ENCODE data around the gene PSMD13.

Gene PSMD13

DNA sequence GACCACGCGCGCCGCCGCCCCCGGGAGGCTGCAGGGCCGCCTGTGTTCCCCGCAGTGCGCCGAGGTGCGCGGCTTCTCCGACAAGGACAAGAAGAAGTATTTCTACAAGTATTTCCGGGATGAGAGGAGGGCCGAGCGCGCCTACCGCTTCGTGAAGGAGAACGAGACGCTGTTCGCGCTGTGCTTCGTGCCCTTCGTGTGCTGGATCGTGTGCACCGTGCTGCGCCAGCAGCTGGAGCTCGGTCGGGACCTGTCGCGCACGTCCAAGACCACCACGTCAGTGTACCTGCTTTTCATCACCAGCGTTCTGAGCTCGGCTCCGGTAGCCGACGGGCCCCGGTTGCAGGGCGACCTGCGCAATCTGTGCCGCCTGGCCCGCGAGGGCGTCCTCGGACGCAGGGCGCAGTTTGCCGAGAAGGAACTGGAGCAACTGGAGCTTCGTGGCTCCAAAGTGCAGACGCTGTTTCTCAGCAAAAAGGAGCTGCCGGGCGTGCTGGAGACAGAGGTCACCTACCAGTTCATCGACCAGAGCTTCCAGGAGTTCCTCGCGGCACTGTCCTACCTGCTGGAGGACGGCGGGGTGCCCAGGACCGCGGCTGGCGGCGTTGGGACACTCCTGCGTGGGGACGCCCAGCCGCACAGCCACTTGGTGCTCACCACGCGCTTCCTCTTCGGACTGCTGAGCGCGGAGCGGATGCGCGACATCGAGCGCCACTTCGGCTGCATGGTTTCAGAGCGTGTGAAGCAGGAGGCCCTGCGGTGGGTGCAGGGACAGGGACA, 44.1 kb downstream of the PSMD13 start:
- no peak overlapping the region for H3K4me3 ChIP-seq (ENCODE audit: low read depth, low read length)
- TF ChIP-seq, protein P1, sequence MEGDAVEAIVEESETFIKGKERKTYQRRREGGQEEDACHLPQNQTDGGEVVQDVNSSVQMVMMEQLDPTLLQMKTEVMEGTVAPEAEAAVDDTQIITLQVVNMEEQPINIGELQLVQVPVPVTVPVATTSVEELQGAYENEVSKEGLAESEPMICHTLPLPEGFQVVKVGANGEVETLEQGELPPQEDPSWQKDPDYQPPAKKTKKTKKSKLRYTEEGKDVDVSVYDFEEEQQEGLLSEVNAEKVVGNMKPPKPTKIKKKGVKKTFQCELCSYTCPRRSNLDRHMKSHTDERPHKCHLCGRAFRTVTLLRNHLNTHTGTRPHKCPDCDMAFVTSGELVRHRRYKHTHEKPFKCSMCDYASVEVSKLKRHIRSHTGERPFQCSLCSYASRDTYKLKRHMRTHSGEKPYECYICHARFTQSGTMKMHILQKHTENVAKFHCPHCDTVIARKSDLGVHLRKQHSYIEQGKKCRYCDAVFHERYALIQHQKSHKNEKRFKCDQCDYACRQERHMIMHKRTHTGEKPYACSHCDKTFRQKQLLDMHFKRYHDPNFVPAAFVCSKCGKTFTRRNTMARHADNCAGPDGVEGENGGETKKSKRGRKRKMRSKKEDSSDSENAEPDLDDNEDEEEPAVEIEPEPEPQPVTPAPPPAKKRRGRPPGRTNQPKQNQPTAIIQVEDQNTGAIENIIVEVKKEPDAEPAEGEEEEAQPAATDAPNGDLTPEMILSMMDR (IDR thresholded peaks at IDR 0.05; ENCODE audit: low read depth, low read length): no peak

- H3K4me3 ChIP-seq (ENCODE audit: low read depth, low read length): no peak overlapping the region
- TF ChIP-seq, protein P1 (IDR thresholded peaks at IDR 0.05; ENCODE audit: low read depth, low read length): no peak
Measured at GRCh38 chr11:281486-282161, 44.8 kb downstream of the PSMD13 start.

GRCh38 chr11:282171-282570, 45.4 kb downstream of the PSMD13 start:
- no peak overlapping the region for H3K4me3 ChIP-seq (ENCODE audit: low read depth, low read length)
- TF ChIP-seq, protein P1 (IDR thresholded peaks at IDR 0.05; ENCODE audit: low read depth, low read length): no peak

- TF ChIP-seq, protein P1 (IDR thresholded peaks at IDR 0.05; ENCODE audit: low read depth, low read length): no peak
- no peak overlapping the region for H3K4me3 ChIP-seq (ENCODE audit: low read depth, low read length)
Measured at GRCh38 chr11:282630-283360, 46.0 kb downstream of the PSMD13 start.

DNA sequence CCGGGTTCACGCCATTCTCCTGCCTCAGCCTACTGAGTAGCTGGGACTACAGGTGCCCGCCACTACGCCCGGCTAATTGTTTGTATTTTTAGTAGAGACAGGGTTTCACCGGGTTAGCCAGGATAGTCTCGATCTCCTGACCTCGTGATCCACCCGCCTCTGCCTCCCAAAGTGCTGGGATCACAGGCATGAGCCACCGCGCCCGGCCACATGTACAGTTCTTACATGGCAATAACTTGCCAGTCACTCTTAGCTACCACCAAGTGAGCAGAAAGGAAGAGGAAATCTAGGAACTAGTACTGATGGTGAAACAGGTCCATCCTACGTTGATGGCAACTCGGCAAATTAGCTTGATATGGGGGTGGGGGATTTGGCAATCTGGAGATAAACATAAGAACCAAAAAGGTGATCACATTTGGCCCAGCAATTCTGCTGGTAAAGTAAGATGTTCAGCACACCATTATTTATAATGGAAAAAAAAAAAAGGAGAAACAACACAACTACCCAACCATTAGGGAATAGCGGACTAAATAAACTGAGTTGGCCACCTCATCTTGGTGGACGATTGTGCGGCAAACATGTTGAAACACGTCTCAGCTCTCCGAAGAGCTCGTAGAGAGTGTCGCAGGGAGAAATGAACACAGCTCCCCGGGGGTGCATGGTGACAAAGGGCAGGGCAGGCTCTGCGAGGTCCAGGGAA, 46.8 kb downstream of the PSMD13 start:
- H3K4me3 ChIP-seq (ENCODE audit: low read depth, low read length): no peak overlapping the region
- TF ChIP-seq, protein P1 (IDR thresholded peaks at IDR 0.05; ENCODE audit: low read depth, low read length): no peak

DNA sequence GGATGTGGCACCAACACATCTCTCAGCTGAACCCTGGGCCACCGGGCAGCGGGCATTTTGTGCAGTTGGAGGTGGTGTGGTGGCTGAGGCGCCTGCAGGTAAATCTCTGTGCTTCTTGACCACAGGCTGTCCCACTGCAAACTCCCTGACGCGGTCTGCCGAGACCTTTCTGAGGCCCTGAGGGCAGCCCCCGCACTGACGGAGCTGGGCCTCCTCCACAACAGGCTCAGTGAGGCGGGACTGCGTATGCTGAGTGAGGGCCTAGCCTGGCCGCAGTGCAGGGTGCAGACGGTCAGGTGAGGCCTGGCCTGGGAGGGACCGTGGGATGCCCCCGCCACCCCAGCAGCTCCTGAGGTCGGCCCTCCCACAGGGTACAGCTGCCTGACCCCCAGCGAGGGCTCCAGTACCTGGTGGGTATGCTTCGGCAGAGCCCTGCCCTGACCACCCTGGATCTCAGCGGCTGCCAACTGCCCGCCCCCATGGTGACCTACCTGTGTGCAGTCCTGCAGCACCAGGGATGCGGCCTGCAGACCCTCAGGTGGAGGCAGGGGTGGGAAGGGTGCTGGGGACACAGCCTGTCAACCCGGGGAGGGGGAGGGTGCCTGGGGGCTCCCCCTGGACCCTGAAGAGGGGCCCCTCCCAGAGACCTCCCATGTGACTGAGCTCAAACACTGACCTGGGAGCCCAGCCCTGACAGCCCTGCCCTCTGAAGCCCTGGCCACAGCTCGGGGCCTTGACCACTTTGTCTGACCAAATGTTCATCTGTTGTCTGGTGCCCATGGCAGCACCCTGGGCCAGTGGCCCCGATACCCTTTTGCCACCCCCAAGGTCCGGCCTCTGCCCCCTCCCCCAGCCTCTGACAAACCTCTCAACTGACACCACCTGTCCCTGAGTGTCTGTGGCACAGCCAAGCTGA, 47.6 kb downstream of the PSMD13 start:
- TF ChIP-seq, protein P1 (IDR thresholded peaks at IDR 0.05; ENCODE audit: low read depth, low read length): no peak
- no peak overlapping the region for H3K4me3 ChIP-seq (ENCODE audit: low read depth, low read length)

All from WI38 (cell line).